Measurements from ENCODE around the gene SLC25A21. TPM values are rescaled to one million over a fixed set of nuclear protein-coding genes. Genes with fewer than 3 reads are reported as not detected.

The SLC25A21 gene
- total RNA-seq, 1 donor from 2014 or later, result 0.78 TPM

GRCh38 chr14:37061697-37062096 lies 110.7 kb downstream of the SLC25A21 start:
- intact Hi-C loops (cut with DNase I), result no loop called here
- ATAC-seq (ENCODE audit: poor library complexity), result no peak
- DNase-seq, result no peak

GRCh38 chr14:37060496-37061260 lies 111.7 kb downstream of the SLC25A21 start:
- DNase-seq (no peak), ATAC-seq (ENCODE audit: poor library complexity) (no peak)
- intact Hi-C loops (cut with DNase I), result no loop called here

- ATAC-seq (ENCODE audit: poor library complexity) (no peak), DNase-seq (no peak)
- intact Hi-C loops (cut with DNase I), result no loop called here
These were observed 114.6 kb downstream of the SLC25A21 start for GRCh38 chr14:37057776-37058175.

GRCh38 chr14:37056473-37056872 lies 115.9 kb downstream of the SLC25A21 start:
- no peak for ATAC-seq (ENCODE audit: poor library complexity)
- intact Hi-C loops (cut with DNase I), result no loop called here
- no peak for DNase-seq

- intact Hi-C loops (cut with DNase I), result no loop called here
- ATAC-seq (ENCODE audit: poor library complexity) (no peak), DNase-seq (no peak)
These were observed 117.5 kb downstream of the SLC25A21 start for GRCh38 chr14:37054869-37055268.

GRCh38 chr14:37054144-37054543 lies 118.3 kb downstream of the SLC25A21 start:
- DNase-seq (no peak), ATAC-seq (ENCODE audit: poor library complexity) (no peak)
- intact Hi-C loops (cut with DNase I), result no loop called here

GRCh38 chr14:37051680-37052079 lies 120.7 kb downstream of the SLC25A21 start:
- ATAC-seq (ENCODE audit: poor library complexity), result no peak
- intact Hi-C loops (cut with DNase I), result no loop called here

GRCh38 chr14:37051153-37051552 lies 121.3 kb downstream of the SLC25A21 start:
- intact Hi-C loops (cut with DNase I), result no loop called here
- DNase-seq (no peak), ATAC-seq (ENCODE audit: poor library complexity) (no peak)

More at GRCh38 chr14:37051680-37052079, 120.7 kb downstream of the SLC25A21 start:
- no peak for DNase-seq

- ATAC-seq (ENCODE audit: poor library complexity) (no peak), DNase-seq (no peak)
- intact Hi-C loops (cut with DNase I), result no loop called here
These were observed 123.7 kb downstream of the SLC25A21 start for GRCh38 chr14:37048666-37049071.

- intact Hi-C loops (cut with DNase I), result no loop called here
- no peak for DNase-seq
- no peak for ATAC-seq (ENCODE audit: poor library complexity)
These were observed 124.4 kb downstream of the SLC25A21 start for GRCh38 chr14:37047996-37048395.

- no peak for DNase-seq
- intact Hi-C loops (cut with DNase I), result no loop called here
- ATAC-seq (ENCODE audit: poor library complexity), result no peak
These were observed 125.2 kb downstream of the SLC25A21 start for GRCh38 chr14:37047226-37047625.

GRCh38 chr14:37046815-37047214 lies 125.6 kb downstream of the SLC25A21 start:
- DNase-seq, result no peak
- ATAC-seq (ENCODE audit: poor library complexity), result no peak
- intact Hi-C loops (cut with DNase I), result no loop called here

GRCh38 chr14:37045340-37046061 lies 126.9 kb downstream of the SLC25A21 start:
- no peak for DNase-seq
- intact Hi-C loops (cut with DNase I), result no loop called here
- ATAC-seq (ENCODE audit: poor library complexity), result no peak

- ATAC-seq (ENCODE audit: poor library complexity), result no peak
- DNase-seq, result no peak
These were observed 134.6 kb downstream of the SLC25A21 start for GRCh38 chr14:37037636-37038387.

GRCh38 chr14:37036669-37037341 lies 135.6 kb downstream of the SLC25A21 start:
- DNase-seq (no peak), ATAC-seq (ENCODE audit: poor library complexity) (no peak)
- intact Hi-C loops (cut with DNase I), result no loop called here

More at GRCh38 chr14:37037636-37038387, 134.6 kb downstream of the SLC25A21 start:
- intact Hi-C loops (cut with DNase I), result no loop called here

- DNase-seq, result no peak
- intact Hi-C loops (cut with DNase I), result no loop called here
- ATAC-seq (ENCODE audit: poor library complexity), result no peak
These were observed 137.0 kb downstream of the SLC25A21 start for GRCh38 chr14:37035401-37035800.

- intact Hi-C loops (cut with DNase I), result no loop called here
- DNase-seq, result no peak
- no peak for ATAC-seq (ENCODE audit: poor library complexity)
These were observed 137.8 kb downstream of the SLC25A21 start for GRCh38 chr14:37034410-37035285.

GRCh38 chr14:37032863-37033262 lies 139.5 kb downstream of the SLC25A21 start:
- ATAC-seq (ENCODE audit: poor library complexity) (no peak), DNase-seq (no peak)
- intact Hi-C loops (cut with DNase I), result no loop called here
